HepG2 (cell line): ENCODE data around the gene RDM1. TPM values are rescaled to one million over a fixed set of nuclear protein-coding genes. Genes with fewer than 3 reads are reported as not detected.
A peak's percentile ranks its signal among the peaks of the same experiment; 100 is the strongest.

Experiments used
- BCL6 ChIP-seq: IDR thresholded peaks from 2 replicates; pipeline ENCODE4 v1.6.1; 2016; ENCODE audit warnings: missing genetic modification reagents, missing compliant biosample characterization
- DDIT3 ChIP-seq: sonication (generic); formaldehyde crosslinking; IDR thresholded peaks from 2 replicates; pipeline ENCODE4 v1.4.0; 2020; ENCODE audit warnings: mild to moderate bottlenecking, missing genetic modification reagents
- E2F2 ChIP-seq: sonication (generic); formaldehyde crosslinking; IDR thresholded peaks from 2 replicates; pipeline ENCODE4 v1.4.0; 2020; ENCODE audit warnings: missing genetic modification reagents, borderline replicate concordance
- FOSL2 ChIP-seq: sonication (generic); formaldehyde crosslinking; IDR thresholded peaks from 2 replicates; pipeline ENCODE4 v1.4.0; 2020; ENCODE audit warnings: missing genetic modification reagents
- FOXA3 ChIP-seq: IDR thresholded peaks from 2 replicates; pipeline ENCODE4 v1.6.1; 2016; ENCODE audit warnings: missing genetic modification reagents, missing compliant biosample characterization
- FOXC1 ChIP-seq: sonication (generic); formaldehyde crosslinking; IDR thresholded peaks from 2 replicates; pipeline ENCODE4 v1.8.0; 2022; ENCODE audit warnings: mild to moderate bottlenecking, missing genetic modification reagents, borderline replicate concordance
- HCFC1 ChIP-seq: fragments of 150-350 bp; IDR thresholded peaks from 2 replicates; pipeline ENCODE4 v1.6.1; 2014; ENCODE audit warnings: low read depth, low read length
- IRF2 ChIP-seq: IDR thresholded peaks from 2 replicates; pipeline ENCODE4 v1.6.1; 2018; ENCODE audit warnings: missing genetic modification reagents, missing compliant biosample characterization
- KLF16 ChIP-seq, 2 experiments: sonication (generic) in 1 of 2; formaldehyde crosslinking in 1 of 2; IDR thresholded peaks; 2 replicates each; pipeline versions ENCODE4 v1.6.1 to v1.8.0; 2016 to 2023; ENCODE audit warnings: missing genetic modification reagents in 2 of 2, missing compliant biosample characterization in 1 of 2
- NFIC ChIP-seq: IDR thresholded peaks from 2 replicates; pipeline ENCODE4 v1.6.1; 2012; ENCODE audit warnings: mild to moderate bottlenecking, low read length, inconsistent platforms
- PRDM15 ChIP-seq: sonication (generic); formaldehyde crosslinking; IDR thresholded peaks from 2 replicates; pipeline ENCODE4 v1.4.0; 2020; ENCODE audit warnings: missing genetic modification reagents
- RFXAP ChIP-seq: sonication (generic); formaldehyde crosslinking; IDR thresholded peaks from 2 replicates; pipeline ENCODE4 v1.4.0; 2020; ENCODE audit warnings: missing genetic modification reagents, borderline replicate concordance
- SETDB1 ChIP-seq: sonication (generic); formaldehyde crosslinking; IDR thresholded peaks from 2 replicates; pipeline ENCODE4 v1.5.1; 2020; ENCODE audit warnings: missing genetic modification reagents, mild to moderate bottlenecking, borderline replicate concordance
- WIZ ChIP-seq: sonication (generic); formaldehyde crosslinking; IDR thresholded peaks from 2 replicates; pipeline ENCODE4 v1.5.1; 2020; ENCODE audit warnings: mild to moderate bottlenecking, missing genetic modification reagents
- ZFX ChIP-seq: sonication (generic); formaldehyde crosslinking; IDR thresholded peaks from 2 replicates; pipeline ENCODE4 v1.4.0; 2020; ENCODE audit warnings: mild to moderate bottlenecking, low read depth, missing genetic modification reagents, moderate library complexity
- ZGPAT ChIP-seq: IDR thresholded peaks from 2 replicates; pipeline ENCODE4 v1.6.1; 2016; ENCODE audit warnings: mild to moderate bottlenecking
- ZNF18 ChIP-seq: sonication (generic); formaldehyde crosslinking; IDR thresholded peaks from 2 replicates; pipeline ENCODE4 v1.8.0; 2022; ENCODE audit warnings: mild to moderate bottlenecking, missing genetic modification reagents; ENCODE audit not compliant: insufficient replicate concordance
- ZSCAN30 ChIP-seq: sonication (generic); formaldehyde crosslinking; IDR thresholded peaks from 2 replicates; pipeline ENCODE4 v1.5.0; 2020; ENCODE audit warnings: mild to moderate bottlenecking, missing genetic modification reagents
- polyA plus RNA-seq, 8 experiments: library from polyadenylated mRNA; depleted of rRNA in 3 of 8; stranded (reverse) in 7 of 8; unstranded in 1 of 8; fragments of >200 nt; fragmentation: Illumina TruSeq in 4 of 8; extraction: Trizol in 4 of 8; gene quantifications; 2 replicates each; pipeline versions ENCODE4 v1.2.1 to v1.2.3, GENCODE V29; 2011 to 2016; ENCODE audit warnings: low read depth in 4 of 8, missing spikeins in 1 of 8, mixed read lengths in 1 of 8; ENCODE audit not compliant: insufficient read depth in 1 of 8
- total RNA-seq, 5 experiments: library from RNA; depleted of rRNA; stranded (reverse); fragments of >200 nt; fragmentation: Illumina TruSeq; extraction: Trizol; gene quantifications; 2 replicates each; pipeline ENCODE4 v1.2.3, GENCODE V29; 2016; ENCODE audit warnings: low read depth in 1 of 5
- TF ChIP-seq, protein P1 (sequence below): sonication (generic); formaldehyde crosslinking; IDR thresholded peaks from 2 replicates; pipeline ENCODE4 v1.4.0; 2020; ENCODE audit warnings: missing genetic modification reagents, borderline replicate concordance

RDM1 gene
- total and polyA plus RNA-seq, 2 of the 13 experiments (the other 11 are each of a cell fraction or from before 2014, with no cell fraction given) = 0.28 to 0.40 TPM

GRCh38 chr17:35969558-35970380, 39.2 kb upstream of the RDM1 start (continued):
- TF ChIP-seq SETDB1 (CRISPR knock-in tag) = no peak
- no peak for TF ChIP-seq RFXAP (CRISPR knock-in tag)
- no peak for TF ChIP-seq ZFX (CRISPR knock-in tag)
- TF ChIP-seq ZGPAT (CRISPR knock-in tag) = no peak
- TF ChIP-seq PRDM15 (CRISPR knock-in tag) = no peak; the same call in 1 of the 2 replicates
- TF ChIP-seq, protein P1, sequence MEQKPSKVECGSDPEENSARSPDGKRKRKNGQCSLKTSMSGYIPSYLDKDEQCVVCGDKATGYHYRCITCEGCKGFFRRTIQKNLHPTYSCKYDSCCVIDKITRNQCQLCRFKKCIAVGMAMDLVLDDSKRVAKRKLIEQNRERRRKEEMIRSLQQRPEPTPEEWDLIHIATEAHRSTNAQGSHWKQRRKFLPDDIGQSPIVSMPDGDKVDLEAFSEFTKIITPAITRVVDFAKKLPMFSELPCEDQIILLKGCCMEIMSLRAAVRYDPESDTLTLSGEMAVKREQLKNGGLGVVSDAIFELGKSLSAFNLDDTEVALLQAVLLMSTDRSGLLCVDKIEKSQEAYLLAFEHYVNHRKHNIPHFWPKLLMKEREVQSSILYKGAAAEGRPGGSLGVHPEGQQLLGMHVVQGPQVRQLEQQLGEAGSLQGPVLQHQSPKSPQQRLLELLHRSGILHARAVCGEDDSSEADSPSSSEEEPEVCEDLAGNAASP (CRISPR knock-in tag) = no peak
- no peak for TF ChIP-seq FOXA3 (CRISPR knock-in tag)
- TF ChIP-seq WIZ (CRISPR knock-in tag) = no peak
- no peak for TF ChIP-seq HCFC1
- no peak for TF ChIP-seq FOXC1 (CRISPR knock-in tag)
- 0 out of 4 replicates have a peak, but pooled peaks of 1 of the 2 experiments have one; percentile 9 for TF ChIP-seq KLF16 (CRISPR knock-in tag; IDR thresholded peaks at IDR 0.05)
- no peak for TF ChIP-seq DDIT3 (CRISPR knock-in tag)
- TF ChIP-seq IRF2 (CRISPR knock-in tag) = 0 out of 2 replicates have a peak, but pooled peaks have one; percentile 36
- peak; percentile 52; the same call in 1 of the 2 replicates for TF ChIP-seq BCL6 (CRISPR knock-in tag)
- no peak for TF ChIP-seq ZNF18 (CRISPR knock-in tag)
- TF ChIP-seq ZSCAN30 (CRISPR knock-in tag) = no peak
- no peak for TF ChIP-seq E2F2 (CRISPR knock-in tag)
- no peak; the same call in 1 of the 2 replicates for TF ChIP-seq FOSL2 (CRISPR knock-in tag)
- no peak for TF ChIP-seq NFIC
